HG03025 (cell line): Measurements from ENCODE around the gene CHRNA1.
A peak's percentile ranks its signal among the peaks of the same experiment; 100 is the strongest.

Source experiments
- ATAC-seq: cut with Tn5 transposase; IDR thresholded peaks from one replicate; pipeline ENCODE4 v1.9.1; 2021; ENCODE audit warnings: mild to moderate bottlenecking, moderate library complexity; ENCODE audit not compliant: unreplicated experiment, low FRiP score

The CHRNA1 gene

GRCh38 chr2:174784909-174785308 lies 20.6 kb upstream of the CHRNA1 start:
- no peak for ATAC-seq

- no peak for ATAC-seq
Measured at GRCh38 chr2:174784316-174784715, 20.0 kb upstream of the CHRNA1 start.

GRCh38 chr2:174781996-174782395 lies 17.7 kb upstream of the CHRNA1 start:
- no peak for ATAC-seq

GRCh38 chr2:174781298-174781697 lies 17.0 kb upstream of the CHRNA1 start:
- ATAC-seq, result no peak

- no peak for ATAC-seq
Measured at GRCh38 chr2:174780856-174781255, 16.6 kb upstream of the CHRNA1 start.

GRCh38 chr2:174780191-174780840 lies 16.0 kb upstream of the CHRNA1 start:
- ATAC-seq, result no peak

GRCh38 chr2:174779361-174779928 lies 15.2 kb upstream of the CHRNA1 start:
- ATAC-seq, result no peak

- ATAC-seq, result no peak
Measured at GRCh38 chr2:174778085-174778981, 14.1 kb upstream of the CHRNA1 start.

- no peak for ATAC-seq
Measured at GRCh38 chr2:174777347-174778084, 13.2 kb upstream of the CHRNA1 start.

- ATAC-seq, result no peak
Measured at GRCh38 chr2:174776675-174777074, 12.4 kb upstream of the CHRNA1 start.

- no peak for ATAC-seq
Measured at GRCh38 chr2:174776223-174776622, 12.0 kb upstream of the CHRNA1 start.

- ATAC-seq, result no peak
Measured at GRCh38 chr2:174775571-174775980, 11.3 kb upstream of the CHRNA1 start.

- ATAC-seq, result no peak
Measured at GRCh38 chr2:174774886-174775285, 10.6 kb upstream of the CHRNA1 start.

- no peak for ATAC-seq
Measured at GRCh38 chr2:174773215-174773614, 8.9 kb upstream of the CHRNA1 start.

- no peak for ATAC-seq
Measured at GRCh38 chr2:174772472-174772801, 8.2 kb upstream of the CHRNA1 start.

- ATAC-seq, result peak; percentile 64
Measured at GRCh38 chr2:174771631-174772471, 7.6 kb upstream of the CHRNA1 start.

GRCh38 chr2:174771136-174771535 lies 6.9 kb upstream of the CHRNA1 start:
- ATAC-seq, result no peak

GRCh38 chr2:174768557-174768956 lies 4.3 kb upstream of the CHRNA1 start:
- ATAC-seq, result no peak

- ATAC-seq, result no peak
Measured at GRCh38 chr2:174766271-174766670, 2.0 kb upstream of the CHRNA1 start.

- ATAC-seq, result no peak
Measured at GRCh38 chr2:174765576-174765975, 1.3 kb upstream of the CHRNA1 start.
